Lower leg skin (tissue), 3 donors: ENCODE results near the gene HARS2.
"Not testable (repeated sequence)": the region's sequence is repeated elsewhere in the genome, so short reads cannot be mapped to it uniquely, and the experiment has no call there.

ENCODE experiments used
- POLR2A ChIP-seq, 2 donors: fragments of 450-650 bp; IDR thresholded peaks; one replicate each; pipeline ENCODE4 v1.6.1; 2016 to 2017; ENCODE audit warnings: antibody characterized with exemption in 2 of 2, mild to moderate bottlenecking in 1 of 2, moderate library complexity in 1 of 2
- TF ChIP-seq, protein P1 (sequence below), 3 donors: fragments of 450-650 bp; IDR thresholded peaks; one replicate each; pipeline ENCODE4 v1.5.1; 2016; ENCODE audit warnings: antibody characterized with exemption in 3 of 3, mild to moderate bottlenecking in 3 of 3, moderate library complexity in 2 of 3

DNA sequence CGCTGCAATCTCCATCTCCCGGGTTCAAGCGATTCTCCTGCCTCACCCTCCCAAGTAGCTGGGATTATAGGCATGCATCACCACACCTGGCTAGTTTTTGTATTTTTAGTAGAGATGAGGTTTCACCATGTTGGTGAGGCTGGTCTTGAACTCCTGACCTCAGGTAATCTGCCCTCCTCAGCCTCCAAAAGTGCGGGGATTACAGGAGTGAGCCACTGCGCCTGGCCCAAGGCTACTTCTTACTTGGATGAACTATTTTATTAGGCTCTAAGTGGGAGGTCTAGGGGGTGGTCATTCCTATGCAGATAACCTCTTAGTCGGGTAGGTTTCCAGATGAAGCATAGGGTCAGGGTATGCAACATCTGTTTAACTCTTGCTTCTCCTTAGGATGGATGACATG, 30.9 kb upstream of the HARS2 start:
- TF ChIP-seq, protein P1, sequence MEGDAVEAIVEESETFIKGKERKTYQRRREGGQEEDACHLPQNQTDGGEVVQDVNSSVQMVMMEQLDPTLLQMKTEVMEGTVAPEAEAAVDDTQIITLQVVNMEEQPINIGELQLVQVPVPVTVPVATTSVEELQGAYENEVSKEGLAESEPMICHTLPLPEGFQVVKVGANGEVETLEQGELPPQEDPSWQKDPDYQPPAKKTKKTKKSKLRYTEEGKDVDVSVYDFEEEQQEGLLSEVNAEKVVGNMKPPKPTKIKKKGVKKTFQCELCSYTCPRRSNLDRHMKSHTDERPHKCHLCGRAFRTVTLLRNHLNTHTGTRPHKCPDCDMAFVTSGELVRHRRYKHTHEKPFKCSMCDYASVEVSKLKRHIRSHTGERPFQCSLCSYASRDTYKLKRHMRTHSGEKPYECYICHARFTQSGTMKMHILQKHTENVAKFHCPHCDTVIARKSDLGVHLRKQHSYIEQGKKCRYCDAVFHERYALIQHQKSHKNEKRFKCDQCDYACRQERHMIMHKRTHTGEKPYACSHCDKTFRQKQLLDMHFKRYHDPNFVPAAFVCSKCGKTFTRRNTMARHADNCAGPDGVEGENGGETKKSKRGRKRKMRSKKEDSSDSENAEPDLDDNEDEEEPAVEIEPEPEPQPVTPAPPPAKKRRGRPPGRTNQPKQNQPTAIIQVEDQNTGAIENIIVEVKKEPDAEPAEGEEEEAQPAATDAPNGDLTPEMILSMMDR (IDR thresholded peaks at IDR 0.05): not testable (repeated sequence)
- TF ChIP-seq POLR2A (IDR thresholded peaks at IDR 0.05): not testable (repeated sequence)
